HepG2 (cell line): ENCODE measurements around the gene CKS2. TPM values are rescaled to one million over a fixed set of nuclear protein-coding genes. Genes with fewer than 3 reads are reported as not detected.

ENCODE experiments used
- ATAC-seq: fragments of 200-7000 bp; cut with Tn5 transposase; 3 replicates; pipeline ENCODE4 v1.9.1; 2020; ENCODE audit warnings: mild to moderate bottlenecking, moderate library complexity
- BruUV-seq: library from RNA; stranded (reverse); fragments of 400-500 nt; replicated peaks from 2 replicates; lab custom pipeline; 2021; lab: Mats Ljungman, UMichigan
- CTCF ChIA-PET: fragments of 300-600 bp; formaldehyde crosslinking; extraction: SDS; loops from one replicate; lab custom pipeline; 2021; ENCODE audit warnings: low total read pairs, inconsistent platforms, low intra/inter-chr PET ratio; lab: Yijun Ruan, JAX
- POLR2A ChIA-PET: fragments of 350-600 bp; sonication (Branson Sonifier 250); formaldehyde crosslinking; loops from one replicate; lab custom pipeline; 2020; ENCODE audit warnings: antibody characterized with exemption, inconsistent platforms; lab: Yijun Ruan, JAX
- DNase-seq: peaks from one replicate; pipeline ENCODE4 v3.0.0-alpha.2; 2015; ENCODE audit warnings: low spot score
- FAIRE-seq: peaks from 3 replicates; lab custom pipeline; 2011; peaks lifted over from hg19 to GRCh38; lab: Jason Lieb, UNC
- H2AFZ ChIP-seq: one replicate; pipeline ENCODE4 v1.6.1; 2011; ENCODE audit warnings: low read length, inconsistent platforms
- H3K27ac ChIP-seq: fragments of 300-600 bp; 3 replicates; pipeline ENCODE4 v1.8.0; 2011; ENCODE audit warnings: mixed run types, mild to moderate bottlenecking, mixed read lengths, low read length, inconsistent platforms; ENCODE audit not compliant: insufficient read depth; ENCODE audit errors: extremely low read length
- H3K27me3 ChIP-seq, 2 experiments: fragments of 200-600 bp in 1 of 2; 2 replicates in 1 of 2; 3 replicates in 1 of 2; pipeline versions ENCODE4 v1.6.0 to v1.8.0; 2011; ENCODE audit warnings: low read length in 2 of 2, mild to moderate bottlenecking in 2 of 2, moderate library complexity in 2 of 2, inconsistent platforms in 1 of 2; ENCODE audit not compliant: insufficient read depth in 2 of 2, control insufficient read depth in 1 of 2
- H3K36me3 ChIP-seq, 2 experiments: fragments of 200-600 bp in 1 of 2; replicated peaks in 1 of 2; 2 replicates in 1 of 2; 3 replicates in 1 of 2; pipeline versions ENCODE4 v1.5.1 to v1.8.0; 2011; ENCODE audit warnings: low read length in 2 of 2, inconsistent platforms in 1 of 2; ENCODE audit not compliant: insufficient read depth in 2 of 2, control insufficient read depth in 1 of 2
- H3K4me1 ChIP-seq: 2 replicates; pipeline ENCODE4 v1.5.1; 2012; ENCODE audit warnings: low read length, inconsistent platforms; ENCODE audit not compliant: insufficient read depth
- H3K4me2 ChIP-seq: 2 replicates; pipeline ENCODE4 v1.6.0; 2011; ENCODE audit warnings: low read depth, low read length, inconsistent platforms
- H3K4me3 ChIP-seq, 3 experiments: fragments of 200-600 bp in 1 of 3; sonication (generic), shearing (Covaris generic) in 1 of 3; replicated peaks in 1 of 3; 2 replicates each; pipeline ENCODE4 v1.5.1; 2011 to 2016; ENCODE audit warnings: low read length in 3 of 3, inconsistent platforms in 2 of 3, low read depth in 2 of 3, mild to moderate bottlenecking in 2 of 3, control low read depth in 1 of 3, mixed read lengths in 1 of 3; ENCODE audit not compliant: insufficient read depth in 1 of 3
- H3K79me2 ChIP-seq: one replicate; pipeline ENCODE4 v1.6.1; 2011; ENCODE audit warnings: low read length, inconsistent platforms; ENCODE audit not compliant: insufficient read depth
- H3K9ac ChIP-seq: 2 replicates; pipeline ENCODE4 v1.6.0; 2011; ENCODE audit warnings: mild to moderate bottlenecking, low read depth, low read length, inconsistent platforms; ENCODE audit not compliant: insufficient read depth
- H3K9me3 ChIP-seq: 2 replicates; pipeline ENCODE4 v1.5.1; 2012; ENCODE audit warnings: mild to moderate bottlenecking, low read length
- H4K20me1 ChIP-seq: 2 replicates; pipeline ENCODE4 v1.6.0; 2011; ENCODE audit warnings: inconsistent platforms, mild to moderate bottlenecking, low read length, moderate library complexity; ENCODE audit not compliant: insufficient read depth
- EZH2 ChIP-seq: conservative IDR thresholded peaks from 2 replicates; pipeline ENCODE4 v1.6.1; 2012; ENCODE audit warnings: mild to moderate bottlenecking, low read depth, low read length, moderate library complexity
- NFKBIZ ChIP-seq: IDR thresholded peaks from 2 replicates; pipeline ENCODE4 v1.6.1; 2018; ENCODE audit warnings: missing genetic modification reagents, missing compliant biosample characterization
- NONO ChIP-seq, 2 experiments: fragments of 450-650 bp in 1 of 2; sonication (generic) in 1 of 2; formaldehyde crosslinking in 1 of 2; IDR thresholded peaks in 1 of 2; conservative IDR thresholded peaks in 1 of 2; 2 replicates each; pipeline versions ENCODE4 v1.6.1 to v1.8.0; 2017 to 2022; ENCODE audit warnings: mild to moderate bottlenecking in 1 of 2, missing genetic modification reagents in 1 of 2, moderate library complexity in 1 of 2
- PBX3 ChIP-seq: sonication (generic); formaldehyde crosslinking; IDR thresholded peaks from 2 replicates; pipeline ENCODE4 v1.8.1; 2023; ENCODE audit warnings: missing genetic modification reagents, inconsistent platforms, borderline replicate concordance
- PRDM10 ChIP-seq: sonication (generic); formaldehyde crosslinking; IDR thresholded peaks from 2 replicates; pipeline ENCODE4 v1.4.0; 2020; ENCODE audit warnings: low read depth, missing genetic modification reagents
- TCF7 ChIP-seq: sonication (generic); IDR thresholded peaks from 2 replicates; pipeline ENCODE4 v1.6.1; 2016; ENCODE audit warnings: antibody characterized with exemption, low read depth
- ZFP1 ChIP-seq: IDR thresholded peaks from 2 replicates; pipeline ENCODE4 v1.6.1; 2016
- ZFP82 ChIP-seq: sonication (generic); formaldehyde crosslinking; IDR thresholded peaks from 2 replicates; pipeline ENCODE4 v1.5.1; 2020; ENCODE audit warnings: mild to moderate bottlenecking, missing genetic modification reagents, borderline replicate concordance
- ZNF687 ChIP-seq: sonication (generic); formaldehyde crosslinking; IDR thresholded peaks from 2 replicates; pipeline ENCODE4 v1.5.1; 2020; ENCODE audit warnings: mild to moderate bottlenecking, missing genetic modification reagents, moderate library complexity
- ZNF713 ChIP-seq: sonication (generic); formaldehyde crosslinking; IDR thresholded peaks from 2 replicates; pipeline ENCODE4 v1.4.0; 2020; ENCODE audit warnings: mild to moderate bottlenecking, missing genetic modification reagents
- ZNF737 ChIP-seq: sonication (generic); formaldehyde crosslinking; IDR thresholded peaks from 2 replicates; pipeline ENCODE4 v1.5.0; 2020; ENCODE audit warnings: missing genetic modification reagents, mild to moderate bottlenecking, borderline replicate concordance
- WGBS: methylation state at CpG from one replicate; pipeline ENCODE4 v1.1.6; 2017; ENCODE audit warnings: low lambda C conversion rate; 5-methylcytosine and 5-hydroxymethylcytosine counted together
- in situ Hi-C: cut with HindIII; loops from 2 replicates; pipeline ENCODE4 v1.10.0; 2017; ENCODE audit warnings: low pct_unique_long_range_greater_than_20kb; ENCODE audit not compliant: extremely low pct_ligation_motif_present
- intact Hi-C: fragments of 100-400 bp; cut with micrococcal nuclease; formaldehyde crosslinking; loops from one replicate; pipeline ENCODE4 v1.10.0; 2022; ENCODE audit not compliant: unreplicated experiment
- polyA plus RNA-seq, 8 experiments: library from polyadenylated mRNA; depleted of rRNA in 3 of 8; stranded (reverse) in 7 of 8; unstranded in 1 of 8; fragments of >200 nt; fragmentation: Illumina TruSeq in 4 of 8; extraction: Trizol in 4 of 8; gene quantifications; 2 replicates each; pipeline versions ENCODE4 v1.2.1 to v1.2.3, GENCODE V29; 2011 to 2016; ENCODE audit warnings: low read depth in 4 of 8, missing spikeins in 1 of 8, mixed read lengths in 1 of 8; ENCODE audit not compliant: insufficient read depth in 1 of 8
- total RNA-seq, 5 experiments: library from RNA; depleted of rRNA; stranded (reverse); fragments of >200 nt; fragmentation: Illumina TruSeq; extraction: Trizol; gene quantifications; 2 replicates each; pipeline ENCODE4 v1.2.3, GENCODE V29; 2016; ENCODE audit warnings: low read depth in 1 of 5

Gene CKS2
- total and polyA plus RNA-seq, 2 of the 13 experiments (the other 11 are each of a cell fraction or from before 2014, with no cell fraction given), result 251 to 317 TPM

- in situ Hi-C loops (loop anchor here (10.0 kb wide), 1 partner anchor 245 kb away; no protein-coding TSS in a partner anchor), intact Hi-C loops (no loop called here)
- TSS peak; percentile 89 for BruUV-seq
- DNase-seq (no peak), FAIRE-seq (no peak), ATAC-seq (no peak)
- ChIA-PET POLR2A (interaction anchor here (0.8 to 2.7 kb wide), 10 partner anchors 9 to 255 kb away, joined by 3 to 17 read pairs (median 4); partner anchors contain the start of gene SECISBP2), CTCF (no interaction called here)
- Histone ChIP-seq H4K20me1 (peaks cover 28% of the 10 kb centered on the region), H3K36me3 (peaks cover 0 to 4% of the 10 kb centered on the region in 2 experiments; a peak in 1 of 5 replicates), H3K4me1 (peaks cover 26% of the 10 kb centered on the region), H3K27me3 (no peaks in the 10 kb centered on the region; a peak in 1 of 5 replicates), H3K27ac (peak overlapping the region; percentile 96), H3K4me2 (peak overlapping the region; percentile 89), H2AFZ (no peak overlapping the region), H3K4me3 (peak overlapping the region; percentile 68 to 73 (median 68)), H3K9ac (peak overlapping the region; percentile 92), H3K9me3 (no peaks in the 10 kb centered on the region), H3K79me2 (peaks cover 43% of the 10 kb centered on the region)
- 52% methylated on average over 17 of the region's 23 CpGs for WGBS
- TF ChIP-seq TCF7, result no peak
- TF ChIP-seq PRDM10 (CRISPR knock-in tag), result no peak
- TF ChIP-seq ZNF737, result no peak
- no peak for TF ChIP-seq NONO (IDR thresholded peaks at IDR 0.05)
- TF ChIP-seq NONO (CRISPR knock-in tag; conservative IDR thresholded peaks at IDR 0.05), result no peak
- TF ChIP-seq NFKBIZ (CRISPR knock-in tag), result 0 out of 2 replicates have a peak, but pooled peaks have one; percentile 15
- no peak for TF ChIP-seq EZH2
- no peak for TF ChIP-seq ZNF713
- no peak for TF ChIP-seq ZFP1
- TF ChIP-seq PBX3 (CRISPR knock-in tag), result no peak
- 0 out of 2 replicates have a peak, but pooled peaks have one; percentile 8 for TF ChIP-seq ZFP82
- no peak for TF ChIP-seq ZNF687 (CRISPR knock-in tag)
Measured at GRCh38 chr9:89309608-89310474, 1.2 kb upstream of the CKS2 start.
